Psoas muscle (tissue), 8 donors: Measurements from ENCODE around the gene ADAMTS13. TPM values are rescaled to one million over a fixed set of nuclear protein-coding genes. Genes with fewer than 3 reads are reported as not detected.

ENCODE experiments used
- ATAC-seq, 4 donors: fragments of 200-7000 bp; cut with Tn5 transposase; one replicate each; pipeline ENCODE4 v1.9.1; 2020; ENCODE audit warnings: moderate library complexity in 3 of 4, mild to moderate bottlenecking in 2 of 4
- DNase-seq, 2 donors: peaks; one replicate each; pipeline ENCODE4 v3.0.0-alpha.2; 2020
- H3K27ac ChIP-seq: fragments of 200-600 bp; one replicate; pipeline ENCODE4 v1.8.0; 2022
- H3K27me3 ChIP-seq, 3 donors: fragments of 200-600 bp in 1 of 3; one replicate each; pipeline versions ENCODE4 v1.6.1 to v1.8.0; 2013 to 2022; ENCODE audit warnings: low read length in 2 of 3, mild to moderate bottlenecking in 2 of 3, moderate library complexity in 1 of 3; ENCODE audit not compliant: insufficient read depth in 3 of 3
- H3K36me3 ChIP-seq, 2 donors: fragments of 200-600 bp in 1 of 2; one replicate each; pipeline versions ENCODE4 v1.6.1 to v1.8.0; 2013 to 2022; ENCODE audit warnings: low read depth in 1 of 2, mild to moderate bottlenecking in 1 of 2, moderate library complexity in 1 of 2; ENCODE audit not compliant: insufficient read depth in 1 of 2
- H3K4me1 ChIP-seq: fragments of 200-600 bp; one replicate; pipeline ENCODE4 v1.8.0; 2022
- H3K4me3 ChIP-seq: fragments of 200-600 bp; one replicate; pipeline ENCODE4 v1.8.0; 2022; ENCODE audit warnings: mild to moderate bottlenecking
- H3K9me3 ChIP-seq: fragments of 200-600 bp; one replicate; pipeline ENCODE4 v1.8.0; 2022
- CTCF ChIP-seq: fragments of 200-600 bp; IDR thresholded peaks from one replicate; pipeline ENCODE4 v1.8.0; 2022; ENCODE audit warnings: antibody characterized with exemption
- WGBS, 3 donors: extraction: QIAGEN DNeasy Blood & Tissue Kit; methylation state at CpG; one replicate each; pipeline versions ENCODE4 v1.1.6 to v1.1.7; 2013; 5-methylcytosine and 5-hydroxymethylcytosine counted together
- intact Hi-C, 2 donors: fragments of 100-400 bp; cut with DNase I; formaldehyde crosslinking; loops; one replicate each; pipeline versions ENCODE4 v1.11.0 to v1.14.2; 2022
- polyA plus RNA-seq, 3 donors: library from polyadenylated mRNA; stranded (reverse); fragments of 200-250 nt; gene quantifications; one replicate each; pipeline ENCODE4 v1.2.3, GENCODE V29; 2013
- total RNA-seq, 4 donors: library from RNA; stranded (reverse); fragmentation: NEBNext Ultra II Directional in 2 of 4; extraction: Animal tissue kit (Norgen Biotek cat#: 25700) in 2 of 4; gene quantifications; one replicate each; pipeline versions ENCODE4 v1.2.1 to v1.2.4, GENCODE V29; 2021 to 2023
- donor health status: healthy with polysubstance abuse.
- donor health status: DM: no; HTN: no; CAD: no; lungs with moderate emphysema.
- donor health status: Bipolar disorder and iron deficiency.
- donor health status: healthy.
- donor health status: DM: yes; HTN: yes; CAD: no.
- donor health status: DM: no; HTN: no; CAD: no.
- donor health status: DM: no; HTN: no; CAD: no.
- donor health status: DM: yes; HTN: yes; CAD: no.

ADAMTS13 gene
- total and polyA plus RNA-seq, 7 donors, result 0.73 to 6.7 (median 2.5) TPM

- no peaks in the 10 kb centered on the region for H3K27me3 ChIP-seq
- peak overlapping the region; percentile 76 for H3K27ac ChIP-seq
- DNase-seq (peak; percentile 74 to 85), ATAC-seq (peak; percentile 78 to 85 (median 82))
- peaks cover 18% of the 10 kb centered on the region for H3K4me1 ChIP-seq
- TF ChIP-seq CTCF, result peak; percentile 83
- H3K9me3 ChIP-seq, result no peaks in the 10 kb centered on the region
- H3K4me3 ChIP-seq, result no peak overlapping the region
- H3K36me3 ChIP-seq, result peaks cover 9 to 71% of the 10 kb centered on the region in 2 donors
- intact Hi-C loops, result loop anchor here (1.0 to 5.0 kb wide), 3 partner anchors 49 to 81 kb away; partner anchors contain the start of genes SURF1 (in 1 of the 2) and SURF2 (in 1 of the 2)
- 58 to 63% (median 58%) methylated on average over 24 of the region's 24 CpGs for WGBS, 3 donors
Measured at GRCh38 chr9:133406480-133407307, 15.5 kb upstream of the ADAMTS13 start.

GRCh38 chr9:133408042-133408441, 14.1 kb upstream of the ADAMTS13 start:
- H3K4me1 ChIP-seq, result peaks cover 18% of the 10 kb centered on the region
- intact Hi-C loops, result loop anchor here (5.0 kb wide), 2 partner anchors 51 to 79 kb away; partner anchors contain the start of genes SURF1 (in 1 of the 2) and SURF2 (in 1 of the 2)
- TF ChIP-seq CTCF, result no peak
- ATAC-seq (no peak), DNase-seq (no peak)
- H3K9me3 ChIP-seq, result no peaks in the 10 kb centered on the region
- H3K27me3 ChIP-seq, result no peaks in the 10 kb centered on the region
- H3K4me3 ChIP-seq, result no peak overlapping the region
- WGBS, 3 donors, result 90 to 100% (median 96%) methylated on average over 1 of the region's 1 CpG
- H3K36me3 ChIP-seq, result peaks cover 9 to 74% of the 10 kb centered on the region in 2 donors
- no peak overlapping the region for H3K27ac ChIP-seq

GRCh38 chr9:133415170-133415569, 7.0 kb upstream of the ADAMTS13 start:
- H3K4me1 ChIP-seq, result peaks cover 6% of the 10 kb centered on the region
- intact Hi-C loops, result loop anchor here in 1 of 2 donors (5.0 kb wide), 2 partner anchors 47 to 62 kb away; partner anchors contain the start of gene SLC2A6
- H3K27ac ChIP-seq, result no peak overlapping the region
- ATAC-seq (no peak), DNase-seq (no peak)
- no peak for TF ChIP-seq CTCF
- peaks cover 12 to 52% of the 10 kb centered on the region in 2 donors for H3K36me3 ChIP-seq
- no peak overlapping the region for H3K4me3 ChIP-seq
- H3K27me3 ChIP-seq, result no peaks in the 10 kb centered on the region
- no peaks in the 10 kb centered on the region for H3K9me3 ChIP-seq
- 77 to 83% (median 82%) methylated on average over 1 of the region's 1 CpG for WGBS, 3 donors

- DNase-seq, result peak; percentile 88 to 94
- intact Hi-C loops, result loop anchor here (2.0 to 5.0 kb wide), 3 partner anchors 41 to 60 kb away; partner anchors contain the start of genes CACFD1 (in 1 of the 2) and SLC2A6 (in 1 of the 2)
- WGBS, 3 donors, result 1 to 2% (median 1%) methylated on average over 68 to 75 of the region's 75 CpGs
- no peaks in the 10 kb centered on the region for H3K27me3 ChIP-seq
- no peaks in the 10 kb centered on the region for H3K9me3 ChIP-seq
- peak within 1 kb of the TSS; percentile 91 for H3K4me3 ChIP-seq
- no peak for TF ChIP-seq CTCF
- H3K36me3 ChIP-seq, result peaks cover 6 to 25% of the 10 kb centered on the region in 2 donors
- H3K27ac ChIP-seq, result peak within 1 kb of the TSS; percentile 80
- peak; percentile 95 to 98 (median 95) for ATAC-seq
- H3K4me1 ChIP-seq, result peaks cover 6% of the 10 kb centered on the region
Measured at GRCh38 chr9:133417541-133418461, 4.4 kb upstream of the ADAMTS13 start, which contains the start of gene REXO4. REXO4 (minus strand) TSS chr9:133418010; CDS start chr9:133417844, 166 bp downstream.
